HG03460 (cell line): ENCODE measurements around the gene USP6.
"Not testable (repeated sequence)": the region's sequence is repeated elsewhere in the genome, so short reads cannot be mapped to it uniquely, and the experiment has no call there.

Experiments used
- ATAC-seq: cut with Tn5 transposase; IDR thresholded peaks from one replicate; pipeline ENCODE4 v1.9.1; 2021; ENCODE audit not compliant: unreplicated experiment

The USP6 gene

DNA sequence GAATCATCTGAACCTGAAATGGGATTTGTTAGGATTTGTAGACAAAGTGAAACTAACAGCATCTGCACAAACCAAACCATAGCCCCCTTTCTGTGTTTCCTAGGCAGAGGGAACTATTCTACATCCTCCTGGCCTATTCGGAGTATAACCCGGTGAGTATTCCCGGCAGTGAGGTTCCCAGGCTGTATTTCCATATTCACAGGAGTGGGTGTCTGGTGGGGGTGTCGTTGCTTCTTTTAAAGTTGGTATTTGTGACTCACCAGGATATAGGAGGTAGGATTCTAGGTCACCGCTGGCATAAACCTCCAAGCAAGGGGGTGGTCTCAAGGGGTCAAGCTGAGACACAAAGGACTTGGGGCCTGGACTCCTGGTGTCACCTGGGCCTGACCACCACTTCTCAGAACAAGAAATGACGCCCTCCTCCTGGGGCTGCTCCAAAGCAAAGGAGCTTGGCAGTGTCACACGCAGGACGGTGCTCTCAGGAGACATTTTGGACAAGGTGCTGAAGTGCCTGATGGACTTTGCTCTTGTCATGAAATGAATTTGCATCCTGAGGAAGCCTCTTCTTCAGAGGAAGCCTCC lies 19.4 kb downstream of the USP6 start:
- not testable (repeated sequence) for ATAC-seq

- ATAC-seq: no peak
Measured at GRCh38 chr17:5135726-5136579, 20.1 kb downstream of the USP6 start.

GRCh38 chr17:5136580-5137412 lies 21.0 kb downstream of the USP6 start:
- not testable (repeated sequence) for ATAC-seq

- ATAC-seq: not testable (repeated sequence)
Measured at GRCh38 chr17:5137511-5138197, 21.8 kb downstream of the USP6 start.

- ATAC-seq: not testable (repeated sequence)
Measured at GRCh38 chr17:5138198-5138544, 22.3 kb downstream of the USP6 start.

DNA sequence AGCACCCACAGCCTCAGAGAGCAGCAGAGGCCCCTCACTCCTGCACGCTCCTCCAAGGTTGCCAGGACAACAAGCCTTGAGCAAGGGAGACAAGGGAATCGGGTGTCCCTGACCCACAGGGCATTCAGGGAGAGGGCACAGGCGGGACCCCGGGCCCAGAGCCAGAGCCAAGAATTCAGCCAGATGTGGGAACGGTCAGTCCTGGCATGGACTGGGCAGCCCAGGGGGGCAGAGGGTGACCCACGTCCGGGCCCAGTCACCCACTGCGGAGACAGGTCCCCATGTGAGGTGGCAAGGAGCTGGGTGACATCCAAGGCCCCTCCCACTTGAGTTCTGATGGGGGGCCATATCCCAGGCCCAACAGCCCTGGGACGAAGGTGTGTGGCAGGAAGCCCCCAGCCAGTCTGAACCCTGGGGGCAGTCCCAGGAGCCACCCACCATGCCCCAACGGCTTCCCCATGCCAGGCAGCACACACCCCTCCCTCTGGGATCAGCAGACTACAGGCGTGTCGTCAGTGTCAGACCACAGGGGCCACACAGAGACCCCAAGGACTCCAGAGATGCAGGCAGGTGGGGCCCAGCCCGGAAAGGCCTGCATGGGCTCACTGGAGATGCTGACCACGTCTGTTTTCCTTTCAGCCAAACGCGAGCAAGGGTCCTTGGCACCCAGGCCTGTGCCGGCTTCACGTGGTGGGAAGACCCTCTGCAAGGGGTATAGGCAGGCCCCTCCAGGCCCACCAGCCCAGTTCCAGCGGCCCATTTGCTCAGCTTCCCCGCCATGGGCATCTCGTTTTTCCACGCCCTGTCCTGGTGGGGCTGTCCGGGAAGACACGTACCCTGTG lies 23.0 kb downstream of the USP6 start:
- ATAC-seq: no peak

GRCh38 chr17:5139458-5139732 lies 23.6 kb downstream of the USP6 start:
- no peak for ATAC-seq

DNA sequence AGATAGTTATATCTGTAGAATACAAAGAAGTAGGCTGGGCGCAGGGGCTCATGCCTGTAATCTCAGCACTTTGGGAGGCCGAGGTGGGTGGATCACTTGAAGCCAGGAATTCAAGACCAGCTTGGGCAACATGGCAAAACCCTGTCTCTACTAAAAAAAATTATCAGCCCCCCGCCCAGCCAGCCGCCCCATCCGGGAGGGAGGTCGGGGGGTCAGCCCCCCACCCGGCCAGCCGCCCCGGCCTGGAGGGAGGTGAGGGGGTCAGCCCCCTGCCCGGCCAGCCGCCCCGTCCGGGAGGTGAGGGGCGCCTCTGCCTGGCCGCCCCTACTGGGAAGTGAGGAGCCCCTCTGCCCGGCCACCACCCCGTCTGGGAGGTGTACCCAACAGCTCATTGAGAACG lies 27.0 kb downstream of the USP6 start:
- ATAC-seq: not testable (repeated sequence)

DNA sequence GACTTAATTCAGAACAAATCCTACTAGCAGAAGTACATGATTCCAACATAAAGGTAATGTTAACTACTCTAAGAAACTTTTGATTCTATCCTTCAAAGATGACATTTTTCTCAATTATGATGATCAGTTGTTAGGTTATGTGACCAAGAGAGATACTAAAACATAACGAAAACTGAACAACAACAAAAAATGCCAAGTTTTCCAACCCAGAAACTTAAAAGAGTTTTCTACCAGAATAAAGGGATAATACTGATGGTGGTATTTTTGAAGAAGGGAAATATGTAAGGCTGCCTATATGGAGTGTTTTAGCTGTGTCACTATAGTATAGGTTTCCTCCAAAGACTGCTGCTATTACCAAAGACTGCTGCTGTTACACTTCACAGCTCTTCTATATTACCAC lies 30.3 kb downstream of the USP6 start:
- not testable (repeated sequence) for ATAC-seq

DNA sequence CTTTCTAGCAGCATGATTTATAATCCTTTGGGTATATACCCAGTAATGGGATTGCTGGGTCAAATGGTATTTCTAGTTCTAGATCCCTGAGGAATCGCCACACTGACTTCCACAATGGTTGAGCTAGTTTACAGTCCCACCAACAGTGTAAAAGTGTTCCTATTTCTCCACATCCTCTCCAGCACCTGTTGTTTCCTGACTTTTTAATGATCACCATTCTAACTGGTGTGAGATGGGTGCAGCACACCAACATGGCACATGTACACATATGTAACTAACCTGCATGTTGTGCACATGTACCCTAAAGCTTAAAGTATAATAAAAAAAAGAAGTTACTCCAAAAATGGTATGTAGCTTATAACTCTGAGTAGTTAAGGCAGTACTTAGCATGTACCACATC lies 44.9 kb downstream of the USP6 start:
- ATAC-seq: not testable (repeated sequence)

DNA sequence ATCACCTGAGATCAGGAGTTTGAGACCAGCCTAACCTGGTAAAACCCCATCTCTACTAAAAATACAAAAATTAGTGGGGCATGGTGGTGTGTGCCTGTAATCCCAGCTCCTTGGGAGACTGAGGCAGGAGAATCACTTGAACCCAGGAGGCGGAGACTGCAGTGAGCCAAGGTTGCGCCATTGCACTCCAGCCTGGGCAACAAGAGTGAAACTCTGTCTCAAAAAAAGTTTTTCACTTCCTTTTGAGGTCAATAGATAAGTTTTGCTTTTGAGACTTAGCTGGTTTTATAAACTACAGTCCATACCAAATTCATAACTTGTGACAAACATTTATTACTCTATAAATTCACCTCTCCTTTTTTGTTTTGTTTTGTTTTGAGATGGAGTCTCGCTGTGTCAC lies 46.0 kb downstream of the USP6 start:
- ATAC-seq: not testable (repeated sequence)

DNA sequence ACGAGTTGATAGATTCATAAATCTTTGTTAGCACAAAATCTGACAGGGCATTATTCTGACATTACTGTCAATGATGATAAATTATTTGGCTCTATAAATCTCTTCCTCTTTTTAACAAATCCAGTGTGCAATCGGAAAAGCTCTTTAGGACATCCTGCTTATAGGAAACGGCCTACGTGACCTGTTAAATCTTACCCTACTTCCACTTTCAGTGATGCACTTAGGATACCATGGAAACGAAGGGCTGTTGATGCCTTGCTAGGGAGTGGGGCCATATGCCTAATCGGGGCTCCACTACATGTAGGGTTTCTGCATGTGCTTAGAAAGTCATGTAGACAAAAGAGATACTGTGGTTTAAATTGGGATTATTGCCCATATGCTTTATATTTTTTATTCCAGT lies 48.6 kb downstream of the USP6 start:
- ATAC-seq: no peak

GRCh38 chr17:5165791-5166564 lies 50.1 kb downstream of the USP6 start:
- ATAC-seq: not testable (repeated sequence)

DNA sequence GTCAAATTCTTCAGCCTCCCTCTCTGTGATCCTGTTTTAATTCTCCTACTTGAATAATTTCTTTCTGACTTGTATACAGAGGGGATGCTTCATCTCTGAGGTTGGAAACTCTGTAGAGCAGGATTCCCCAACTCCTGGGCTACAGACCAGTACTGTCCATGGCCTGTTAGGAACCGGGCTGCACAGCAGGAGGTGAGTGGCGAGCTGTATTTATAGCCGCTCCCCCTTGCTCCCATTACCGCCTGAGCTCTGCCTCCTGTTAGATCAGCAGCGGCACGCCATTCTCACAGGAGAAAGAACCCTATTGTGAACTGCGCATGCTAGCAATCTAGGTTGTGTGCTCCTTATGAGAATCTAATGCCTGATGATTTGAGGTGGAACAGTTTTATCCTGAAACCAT lies 59.2 kb downstream of the USP6 start:
- not testable (repeated sequence) for ATAC-seq

- ATAC-seq: no peak
Measured at GRCh38 chr17:5179003-5179402, 63.2 kb downstream of the USP6 start.

GRCh38 chr17:5181509-5182305 lies 65.9 kb downstream of the USP6 start:
- no peak for ATAC-seq

DNA sequence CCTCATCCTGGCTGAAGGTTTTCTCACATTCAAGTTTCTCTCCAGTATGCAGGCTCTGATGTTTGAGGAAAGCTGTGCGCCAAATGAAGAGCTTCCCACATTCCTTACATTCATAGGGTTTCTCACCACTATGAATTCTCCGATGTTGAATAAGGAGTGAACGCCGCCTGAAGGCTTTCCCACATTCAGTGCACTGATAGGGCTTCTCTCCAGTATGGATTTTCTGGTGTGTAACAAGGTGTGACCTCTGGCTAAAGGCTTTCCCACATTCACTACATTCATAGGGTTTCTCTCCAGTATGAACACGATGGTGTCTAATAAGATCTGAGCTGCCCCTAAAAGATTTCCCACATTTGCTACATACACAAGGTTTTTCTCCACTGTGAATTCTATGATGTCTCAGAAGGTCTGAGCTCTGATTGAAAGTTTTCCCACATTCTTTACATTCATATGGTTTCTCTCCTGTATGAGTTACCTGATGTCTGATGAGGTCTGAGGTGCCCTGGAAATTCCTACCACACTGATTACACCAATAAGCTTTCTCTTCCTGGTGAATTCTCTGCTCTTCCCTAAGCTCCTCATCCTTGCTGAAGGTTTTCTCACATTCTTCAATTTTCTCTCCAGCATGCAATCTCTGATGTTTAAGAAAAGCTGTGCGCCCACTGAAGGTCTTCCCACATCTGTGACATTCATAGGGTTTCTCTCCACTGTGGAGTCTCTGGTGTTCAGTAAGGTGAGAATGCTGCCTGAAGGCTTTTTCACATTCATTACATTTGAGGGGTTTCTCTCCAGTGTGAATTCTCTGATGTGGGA lies 67.0 kb downstream of the USP6 start:
- ATAC-seq: no peak

DNA sequence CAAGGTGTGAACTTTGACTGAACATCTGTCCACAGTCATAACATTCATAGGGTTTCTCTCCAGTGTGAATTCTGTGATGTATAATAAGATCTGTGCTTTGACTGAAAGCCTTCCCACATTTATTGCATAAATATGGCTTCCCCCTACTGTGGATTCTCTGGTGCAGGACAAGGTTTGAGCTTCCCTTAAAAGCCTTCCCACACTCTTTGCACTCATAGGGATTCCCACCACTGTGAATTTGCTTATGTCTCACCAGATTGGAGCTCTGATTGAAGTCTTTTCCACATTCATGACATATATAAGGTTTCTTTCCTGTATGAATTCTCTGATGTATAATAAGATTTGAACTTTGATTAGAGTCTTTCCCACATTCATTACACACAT lies 67.6 kb downstream of the USP6 start:
- no peak for ATAC-seq
